ENCODE results near the gene MEGF10.

The MEGF10 gene

GRCh38 chr5:127440831-127441230 is 150.2 kb downstream of the MEGF10 start:
- DNase-seq (ENCODE audit: low read depth in 2 of 2): no peak

GRCh38 chr5:127441799-127442484 is 151.3 kb downstream of the MEGF10 start:
- DNase-seq (ENCODE audit: low read depth in 2 of 2): no peak

DNA sequence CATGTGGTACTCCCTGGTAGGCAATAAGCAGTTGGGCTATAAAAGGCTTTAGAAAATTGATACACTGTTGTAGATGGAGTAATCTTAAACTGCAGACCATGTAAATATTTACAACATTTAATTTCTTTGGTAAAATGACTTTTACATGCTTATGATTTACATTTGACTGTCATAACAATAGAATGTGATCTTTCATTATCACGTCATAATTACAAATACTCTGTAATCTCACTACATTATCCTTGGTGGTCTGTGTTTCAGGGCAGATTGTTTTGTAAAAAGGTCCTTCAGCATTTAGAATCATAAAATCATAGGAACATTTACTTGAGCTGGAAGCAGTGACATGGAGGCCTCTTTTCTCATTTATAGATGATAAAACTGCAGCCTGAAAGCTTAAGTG is 153.6 kb downstream of the MEGF10 start:
- DNase-seq (ENCODE audit: low read depth in 2 of 2): no peak

DNA sequence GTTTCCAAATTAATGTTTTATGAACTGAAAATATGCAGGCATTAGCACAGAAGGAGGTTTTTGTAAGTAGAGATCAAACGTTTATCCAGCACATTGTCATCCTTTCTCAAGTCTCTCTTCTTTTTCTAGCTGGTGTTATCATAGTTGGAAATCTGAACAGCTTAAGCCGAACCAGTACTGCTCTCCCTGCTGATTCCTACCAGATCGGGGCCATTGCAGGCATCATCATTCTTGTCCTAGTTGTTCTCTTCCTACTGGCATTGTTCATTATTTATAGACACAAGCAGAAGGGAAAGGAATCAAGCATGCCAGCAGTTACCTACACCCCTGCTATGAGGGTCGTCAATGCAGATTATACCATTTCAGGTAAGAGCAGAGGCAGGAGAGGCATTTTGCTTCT is 154.7 kb downstream of the MEGF10 start:
- DNase-seq (ENCODE audit: low read depth in 2 of 2): no peak

DNA sequence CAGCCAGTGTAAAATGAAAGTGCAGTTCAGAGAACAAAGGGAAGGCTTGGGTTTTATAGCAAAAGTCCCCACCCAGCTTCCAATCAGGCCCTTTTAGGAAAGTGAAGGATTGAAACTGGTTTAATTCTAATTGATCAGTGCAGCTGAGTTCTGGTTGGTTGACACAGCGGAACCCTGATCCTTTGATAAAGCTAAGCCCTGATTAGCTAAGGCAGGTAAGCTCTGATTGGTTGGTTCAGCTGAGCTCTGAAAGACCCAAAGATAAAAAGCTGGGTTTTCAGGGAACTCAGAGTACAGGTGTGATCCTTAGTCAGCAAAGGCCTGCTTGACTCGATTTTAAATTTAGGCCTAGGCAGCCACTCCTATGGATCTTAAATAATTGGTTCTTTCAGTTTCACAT is 156.0 kb downstream of the MEGF10 start:
- DNase-seq (ENCODE audit: low read depth in 2 of 2): no peak

GRCh38 chr5:127447827-127448226 is 157.2 kb downstream of the MEGF10 start:
- DNase-seq (ENCODE audit: low read depth in 2 of 2): no peak

- DNase-seq (ENCODE audit: low read depth in 2 of 2): no peak
Measured at GRCh38 chr5:127450046-127450445, 159.4 kb downstream of the MEGF10 start.

- DNase-seq (ENCODE audit: low read depth in 2 of 2): no peak
Measured at GRCh38 chr5:127451096-127451495, 160.5 kb downstream of the MEGF10 start.

DNA sequence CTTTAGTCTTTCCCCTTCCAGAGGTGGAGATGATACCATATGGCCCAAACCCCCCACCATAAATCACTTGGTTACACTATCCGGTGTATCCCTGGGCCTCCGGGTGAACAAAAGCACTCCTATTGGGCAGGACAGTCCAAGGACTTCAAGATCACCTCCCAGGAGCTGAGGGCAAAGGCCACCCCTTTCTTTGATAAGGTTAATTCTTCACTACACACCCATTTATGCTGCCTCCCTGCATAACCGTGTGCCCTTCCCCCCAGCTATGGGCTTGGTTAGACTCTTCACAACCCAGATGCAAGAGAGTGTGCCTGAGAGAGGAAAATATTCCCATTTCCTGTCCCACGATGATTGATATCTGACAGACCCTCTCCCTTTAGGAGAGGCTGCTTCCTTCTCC is 162.0 kb downstream of the MEGF10 start:
- DNase-seq (ENCODE audit: low read depth in 2 of 2): no peak

- DNase-seq (ENCODE audit: low read depth in 2 of 2): no peak
Measured at GRCh38 chr5:127471211-127471610, 180.6 kb downstream of the MEGF10 start.

DNA sequence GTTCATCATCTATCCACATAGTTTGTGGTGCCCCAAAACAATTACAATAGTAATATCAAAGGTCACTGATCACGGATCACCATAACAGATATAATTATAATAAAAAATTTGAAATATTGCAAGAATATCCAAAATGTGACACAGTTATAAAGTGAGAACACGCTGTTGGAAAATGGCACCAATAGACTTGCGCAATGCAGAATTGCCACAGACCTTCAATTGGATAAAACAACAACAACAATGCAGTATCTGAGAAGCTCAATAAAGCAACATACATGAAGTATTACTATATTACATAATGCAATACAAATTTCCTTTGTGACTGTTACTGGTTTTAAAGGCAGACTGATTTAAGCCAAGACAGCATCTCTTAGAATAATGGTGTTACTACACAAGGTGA is 182.1 kb downstream of the MEGF10 start:
- no peak for DNase-seq (ENCODE audit: low read depth in 2 of 2)

GRCh38 chr5:127486471-127486870 is 195.9 kb downstream of the MEGF10 start:
- DNase-seq (ENCODE audit: low read depth in 2 of 2): no peak

DNA sequence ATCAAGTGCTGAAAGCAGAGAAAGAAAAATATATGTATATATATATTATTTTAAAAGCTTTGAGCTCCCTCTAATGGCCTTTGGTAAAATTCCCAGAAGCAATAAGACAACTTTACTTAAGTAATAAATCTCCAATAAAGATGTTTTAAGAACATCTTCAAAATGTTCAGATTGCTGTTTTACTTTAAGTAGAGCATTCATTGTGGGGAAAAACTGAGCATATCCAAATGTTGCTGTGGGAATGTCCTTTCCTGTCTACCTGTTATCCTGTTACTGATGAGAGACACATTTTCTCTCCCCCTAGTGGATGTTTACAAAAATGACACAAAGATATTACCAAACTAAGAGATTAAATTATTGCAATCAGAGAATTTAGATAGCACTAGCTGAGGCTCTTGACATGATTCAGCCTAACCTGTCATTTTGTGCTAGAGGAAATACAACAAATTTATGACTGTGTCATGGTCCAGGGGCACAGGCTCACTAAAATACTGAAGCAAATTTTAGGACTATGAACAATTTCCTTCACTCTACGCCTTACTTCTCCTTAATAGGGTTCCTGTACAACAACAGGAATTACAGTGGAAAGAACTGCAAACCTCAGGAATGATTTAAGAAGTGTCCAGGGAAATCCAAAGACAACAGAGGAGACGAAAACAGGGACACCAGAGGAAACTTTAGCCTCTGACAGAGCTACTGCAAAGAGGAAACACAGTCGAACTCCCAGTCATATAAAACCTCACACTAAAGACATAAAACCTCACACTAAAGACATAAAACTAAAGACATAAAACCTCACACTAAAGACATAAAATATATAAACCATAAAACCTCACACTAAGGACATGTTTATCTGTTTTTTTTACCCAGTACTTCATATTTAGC is 202.5 kb downstream of the MEGF10 start:
- DNase-seq (ENCODE audit: low read depth in 2 of 2): no peak

- no peak for DNase-seq (ENCODE audit: low read depth in 2 of 2)
Measured at GRCh38 chr5:127498548-127498947, 208.0 kb downstream of the MEGF10 start.

DNA sequence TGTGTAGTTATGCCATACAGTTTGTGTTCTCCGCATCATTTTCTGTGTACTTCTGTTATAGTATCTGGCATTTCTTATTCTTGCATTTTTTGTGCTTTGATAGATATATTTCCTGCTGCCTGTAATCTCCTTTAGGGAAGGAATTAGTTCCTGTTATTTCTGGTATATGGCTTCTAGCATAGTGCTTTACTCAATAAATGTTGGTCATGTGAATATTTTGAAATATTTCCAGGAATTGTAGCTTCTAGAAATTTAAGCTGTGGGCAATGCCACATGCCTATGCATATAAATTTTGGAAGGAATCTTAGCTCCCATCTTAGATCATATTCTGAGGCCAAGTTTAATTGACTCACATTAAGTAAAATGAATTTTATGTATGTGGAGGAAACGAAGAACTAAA is 215.3 kb downstream of the MEGF10 start:
- DNase-seq (ENCODE audit: low read depth in 2 of 2): no peak

- DNase-seq (ENCODE audit: low read depth in 2 of 2): no peak
Measured at GRCh38 chr5:127506616-127507015, 216.0 kb downstream of the MEGF10 start.

DNA sequence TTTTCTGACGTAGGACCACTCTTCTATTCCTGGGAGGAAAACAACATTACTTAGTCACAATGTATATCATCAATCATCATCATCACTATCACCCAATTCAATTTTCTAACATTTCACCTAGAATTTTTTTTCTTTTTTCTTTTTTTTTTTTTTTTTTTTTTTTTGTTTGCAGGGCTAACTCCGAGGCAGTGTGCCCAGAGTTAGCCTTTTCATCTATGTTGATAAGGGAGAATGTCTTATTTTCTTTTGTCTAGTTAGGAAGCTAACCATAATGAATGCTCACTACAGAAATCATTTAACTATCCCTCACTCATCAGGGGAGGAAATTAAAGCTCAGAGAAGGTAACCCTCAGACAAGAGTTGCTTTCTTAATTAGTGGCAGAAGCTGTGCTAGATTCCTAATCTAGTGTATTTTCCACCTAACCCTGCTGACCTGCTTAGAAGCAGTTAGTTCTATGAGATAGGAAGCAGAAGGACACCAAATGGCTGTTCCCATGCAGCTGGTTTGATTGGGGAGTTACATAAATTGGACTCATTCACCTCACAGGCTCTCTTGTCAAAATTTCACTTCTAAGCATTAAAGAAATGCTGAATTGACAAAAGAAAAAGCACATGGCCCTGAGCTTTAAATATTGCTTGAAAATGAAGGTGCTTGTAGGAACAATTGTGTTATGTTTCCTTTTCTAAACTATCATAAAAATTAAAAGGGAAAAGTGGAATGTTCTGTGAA is 218.2 kb downstream of the MEGF10 start:
- DNase-seq (ENCODE audit: low read depth in 2 of 2): no peak
